Stomach (tissue), 4 donors: ENCODE results near the gene PRR16.

ENCODE experiments used
- POLR2A ChIP-seq, 4 donors: fragments of 450-650 bp; IDR thresholded peaks; one replicate each; pipeline ENCODE4 v1.6.1; 2016; ENCODE audit warnings: antibody characterized with exemption in 4 of 4, control low read depth in 2 of 4, mild to moderate bottlenecking in 1 of 4, moderate library complexity in 1 of 4
- TF ChIP-seq, protein P1 (sequence below), 7 experiments: fragments of 450-650 bp in 4 of 7; fragments of 200-600 bp in 3 of 7; sonication (generic) in 3 of 7; IDR thresholded peaks; one replicate each; pipeline ENCODE4 v1.5.1; 2016 to 2019; ENCODE audit warnings: antibody characterized with exemption in 7 of 7, control low read depth in 2 of 7, mild to moderate bottlenecking in 1 of 7

DNA sequence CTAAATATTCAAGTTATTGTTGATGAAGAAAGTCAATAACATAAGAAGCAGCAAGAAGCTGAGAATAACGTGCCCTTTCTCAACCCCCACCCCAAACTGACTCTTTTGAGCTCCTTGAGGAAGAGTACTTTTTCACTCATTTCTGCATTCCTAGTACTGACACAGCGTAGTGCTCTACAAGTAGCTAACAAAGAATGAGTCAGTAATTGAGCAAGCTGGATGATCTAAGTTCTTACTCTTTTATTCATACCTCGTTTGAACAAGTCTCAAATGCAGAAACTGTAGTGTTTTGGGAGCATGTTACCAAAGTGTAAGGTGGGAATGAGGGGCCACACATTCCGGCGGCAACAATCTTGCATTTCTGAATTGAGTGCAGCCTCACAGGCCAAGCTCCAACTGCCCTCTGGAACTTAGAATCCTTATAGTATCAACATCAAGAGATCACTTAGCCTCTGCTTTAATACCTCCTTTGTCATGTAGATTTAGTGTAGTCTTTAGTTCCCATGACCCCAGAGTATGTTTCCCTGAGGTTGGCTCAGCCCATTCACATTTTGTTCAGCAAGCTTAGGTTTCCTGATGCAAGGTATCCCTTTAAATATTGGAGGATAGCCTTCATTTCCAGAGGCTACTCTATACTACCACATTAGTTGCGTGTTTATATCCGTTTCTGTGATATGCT, 152.0 kb downstream of the PRR16 start:
- TF ChIP-seq POLR2A (IDR thresholded peaks at IDR 0.05): no peak
- TF ChIP-seq, protein P1, sequence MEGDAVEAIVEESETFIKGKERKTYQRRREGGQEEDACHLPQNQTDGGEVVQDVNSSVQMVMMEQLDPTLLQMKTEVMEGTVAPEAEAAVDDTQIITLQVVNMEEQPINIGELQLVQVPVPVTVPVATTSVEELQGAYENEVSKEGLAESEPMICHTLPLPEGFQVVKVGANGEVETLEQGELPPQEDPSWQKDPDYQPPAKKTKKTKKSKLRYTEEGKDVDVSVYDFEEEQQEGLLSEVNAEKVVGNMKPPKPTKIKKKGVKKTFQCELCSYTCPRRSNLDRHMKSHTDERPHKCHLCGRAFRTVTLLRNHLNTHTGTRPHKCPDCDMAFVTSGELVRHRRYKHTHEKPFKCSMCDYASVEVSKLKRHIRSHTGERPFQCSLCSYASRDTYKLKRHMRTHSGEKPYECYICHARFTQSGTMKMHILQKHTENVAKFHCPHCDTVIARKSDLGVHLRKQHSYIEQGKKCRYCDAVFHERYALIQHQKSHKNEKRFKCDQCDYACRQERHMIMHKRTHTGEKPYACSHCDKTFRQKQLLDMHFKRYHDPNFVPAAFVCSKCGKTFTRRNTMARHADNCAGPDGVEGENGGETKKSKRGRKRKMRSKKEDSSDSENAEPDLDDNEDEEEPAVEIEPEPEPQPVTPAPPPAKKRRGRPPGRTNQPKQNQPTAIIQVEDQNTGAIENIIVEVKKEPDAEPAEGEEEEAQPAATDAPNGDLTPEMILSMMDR (IDR thresholded peaks at IDR 0.05): no peak
